Neural progenitor cell (in vitro differentiated cells): Measurements from ENCODE around the gene MAPK7. TPM values are rescaled to one million over a fixed set of nuclear protein-coding genes. Genes with fewer than 3 reads are reported as not detected.

Experiments
- DNase-seq: peaks from one replicate; pipeline ENCODE4 v3.0.0-alpha.2; 2016; ENCODE audit warnings: low spot score
- H2AFZ ChIP-seq: fragments of 200-600 bp; sonication (generic); replicated peaks from 2 replicates; pipeline ENCODE4 v1.6.1; 2016; ENCODE audit warnings: antibody characterized with exemption
- H3F3A ChIP-seq: fragments of 200-600 bp; sonication (generic); 2 replicates; pipeline ENCODE4 v1.6.1; 2016; ENCODE audit warnings: antibody characterized with exemption, low read depth
- H3K27ac ChIP-seq: fragments of 200-600 bp; sonication (generic); 2 replicates; pipeline ENCODE4 v1.5.1; 2016; ENCODE audit warnings: mild to moderate bottlenecking
- H3K27me3 ChIP-seq: fragments of 200-600 bp; sonication (generic); 2 replicates; pipeline ENCODE4 v1.6.1; 2016; ENCODE audit warnings: mild to moderate bottlenecking, moderate library complexity
- H3K36me3 ChIP-seq: fragments of 200-600 bp; sonication (generic); 2 replicates; pipeline ENCODE4 v1.5.1; 2016
- H3K4me1 ChIP-seq: fragments of 200-600 bp; sonication (generic); 2 replicates; pipeline ENCODE4 v1.6.1; 2016; ENCODE audit warnings: mixed run types
- H3K4me2 ChIP-seq: fragments of 200-600 bp; sonication (generic); 2 replicates; pipeline ENCODE4 v1.6.1; 2016
- H3K4me3 ChIP-seq: fragments of 200-600 bp; sonication (generic); 2 replicates; pipeline ENCODE4 v1.5.1; 2016
- H3K79me2 ChIP-seq: fragments of 200-600 bp; sonication (generic); 2 replicates; pipeline ENCODE4 v1.6.1; 2016; ENCODE audit warnings: low read depth
- H3K9ac ChIP-seq: fragments of 200-600 bp; sonication (generic); 2 replicates; pipeline ENCODE4 v1.6.1; 2016
- H3K9me3 ChIP-seq: fragments of 200-600 bp; sonication (generic); 2 replicates; pipeline ENCODE4 v1.5.1; 2016; ENCODE audit warnings: low read depth
- H4K20me1 ChIP-seq: fragments of 200-600 bp; sonication (generic); 2 replicates; pipeline ENCODE4 v1.6.1; 2016; ENCODE audit warnings: low read depth
- H3K27ac Mint-ChIP-seq: 3 replicates; pipeline ENCODE4 v1.8.0; 2021; ENCODE audit warnings: mixed read lengths
- H3K27me3 Mint-ChIP-seq: 2 replicates; pipeline ENCODE4 v1.8.0; 2022; ENCODE audit warnings: low read depth, mild to moderate bottlenecking, inconsistent platforms, moderate library complexity, mixed read lengths; ENCODE audit not compliant: insufficient read depth
- H3K36me3 Mint-ChIP-seq: 3 replicates; pipeline ENCODE4 v1.8.0; 2021; ENCODE audit warnings: mixed read lengths
- H3K4me1 Mint-ChIP-seq: 3 replicates; pipeline ENCODE4 v1.8.0; 2021; ENCODE audit warnings: mixed read lengths
- H3K4me3 Mint-ChIP-seq: 3 replicates; pipeline ENCODE4 v1.8.0; 2021; ENCODE audit warnings: mild to moderate bottlenecking, moderate library complexity, mixed read lengths
- H3K9me3 Mint-ChIP-seq: 3 replicates; pipeline ENCODE4 v1.8.0; 2020; ENCODE audit warnings: mixed read lengths
- EZH2 ChIP-seq: fragments of 200-600 bp; sonication (generic); IDR thresholded peaks from 2 replicates; pipeline ENCODE4 v1.6.1; 2017; ENCODE audit warnings: antibody characterized with exemption, mild to moderate bottlenecking, moderate library complexity
- EZH2phosphoT487 ChIP-seq: fragments of 200-600 bp; sonication (generic); IDR thresholded peaks from 2 replicates; pipeline ENCODE4 v1.6.1; 2017; ENCODE audit warnings: antibody characterized with exemption
- total RNA-seq: library from RNA; depleted of rRNA; stranded (reverse); fragments of >200 nt; gene quantifications from 2 replicates; pipeline ENCODE4 v1.2.3, GENCODE V29; 2015; ENCODE audit warnings: low replicate concordance
- TF ChIP-seq, protein P1 (sequence below): fragments of 200-600 bp; sonication (generic); IDR thresholded peaks from 2 replicates; pipeline ENCODE4 v1.5.1; 2017; ENCODE audit warnings: antibody characterized with exemption, mild to moderate bottlenecking

The MAPK7 gene
- total RNA-seq, 1 donor from 2014 or later, result 12.2 TPM

DNA sequence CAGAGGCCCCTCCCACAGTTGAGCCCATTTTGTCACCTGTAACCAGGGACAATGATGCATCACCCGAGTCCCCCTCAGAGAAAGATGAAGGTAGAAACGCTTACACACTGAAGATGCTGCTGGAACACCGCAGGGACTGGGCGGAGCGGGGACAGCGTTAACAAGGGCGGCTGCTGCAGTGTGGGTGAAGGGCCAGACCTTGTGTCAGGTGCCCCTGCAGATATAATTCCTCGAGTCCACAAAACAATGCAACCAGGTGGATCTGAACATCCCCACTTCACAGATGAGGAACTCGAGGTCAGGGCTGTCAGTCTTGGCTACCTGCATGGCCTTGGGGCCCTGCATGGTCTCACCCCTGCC is 6.3 kb upstream of the MAPK7 start:
- no peak overlapping the region for H3K4me2 ChIP-seq
- no peak overlapping the region for H2AFZ ChIP-seq
- H3K79me2 ChIP-seq, result peaks cover 20% of the 10 kb centered on the region
- Mint-ChIP-seq H3K27me3 (peaks cover 6% of the 10 kb centered on the region), H3K9me3 (no peaks in the 10 kb centered on the region), H3K27ac (peak overlapping the region; percentile 46), H3K4me3 (no peak overlapping the region), H3K36me3 (no peaks in the 10 kb centered on the region), H3K4me1 (peaks cover 6% of the 10 kb centered on the region)
- H3K4me1 ChIP-seq, result peaks cover 4% of the 10 kb centered on the region
- no peaks in the 10 kb centered on the region for H4K20me1 ChIP-seq
- H3K36me3 ChIP-seq, result no peaks in the 10 kb centered on the region
- TF ChIP-seq, protein P1, sequence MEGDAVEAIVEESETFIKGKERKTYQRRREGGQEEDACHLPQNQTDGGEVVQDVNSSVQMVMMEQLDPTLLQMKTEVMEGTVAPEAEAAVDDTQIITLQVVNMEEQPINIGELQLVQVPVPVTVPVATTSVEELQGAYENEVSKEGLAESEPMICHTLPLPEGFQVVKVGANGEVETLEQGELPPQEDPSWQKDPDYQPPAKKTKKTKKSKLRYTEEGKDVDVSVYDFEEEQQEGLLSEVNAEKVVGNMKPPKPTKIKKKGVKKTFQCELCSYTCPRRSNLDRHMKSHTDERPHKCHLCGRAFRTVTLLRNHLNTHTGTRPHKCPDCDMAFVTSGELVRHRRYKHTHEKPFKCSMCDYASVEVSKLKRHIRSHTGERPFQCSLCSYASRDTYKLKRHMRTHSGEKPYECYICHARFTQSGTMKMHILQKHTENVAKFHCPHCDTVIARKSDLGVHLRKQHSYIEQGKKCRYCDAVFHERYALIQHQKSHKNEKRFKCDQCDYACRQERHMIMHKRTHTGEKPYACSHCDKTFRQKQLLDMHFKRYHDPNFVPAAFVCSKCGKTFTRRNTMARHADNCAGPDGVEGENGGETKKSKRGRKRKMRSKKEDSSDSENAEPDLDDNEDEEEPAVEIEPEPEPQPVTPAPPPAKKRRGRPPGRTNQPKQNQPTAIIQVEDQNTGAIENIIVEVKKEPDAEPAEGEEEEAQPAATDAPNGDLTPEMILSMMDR, result no peak
- TF ChIP-seq EZH2, result no peak
- TF ChIP-seq EZH2phosphoT487, result no peak
- H3K9ac ChIP-seq, result no peak overlapping the region
- H3K9me3 ChIP-seq, result no peaks in the 10 kb centered on the region
- no peaks in the 10 kb centered on the region for H3K27me3 ChIP-seq
- DNase-seq, result no peak
- no peak overlapping the region for H3K27ac ChIP-seq
- peaks cover 12% of the 10 kb centered on the region for H3F3A ChIP-seq
- no peak overlapping the region for H3K4me3 ChIP-seq

DNA sequence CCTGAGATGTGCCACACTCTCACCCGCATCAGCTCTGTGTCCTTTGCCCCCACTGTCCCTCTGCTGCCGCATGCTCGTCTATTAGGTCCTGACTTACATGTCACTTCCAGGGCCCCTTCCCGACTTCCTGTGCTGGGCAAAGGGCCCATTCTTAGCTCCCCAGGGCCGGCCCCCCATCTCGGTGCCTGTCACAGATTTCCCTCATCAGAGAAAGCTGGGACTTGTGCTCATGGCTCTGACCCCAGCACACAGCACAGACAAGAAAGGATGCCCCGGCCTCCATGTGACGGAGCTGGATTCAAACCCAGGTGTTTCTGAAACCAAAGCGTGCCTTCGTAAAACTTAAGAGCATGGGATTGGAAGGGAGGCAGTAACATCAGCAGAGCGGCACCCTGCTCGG is 5.9 kb upstream of the MAPK7 start:
- H3K4me3 ChIP-seq, result no peak overlapping the region
- no peaks in the 10 kb centered on the region for H3K9me3 Mint-ChIP-seq
- no peaks in the 10 kb centered on the region for H3K9me3 ChIP-seq
- H3K27ac Mint-ChIP-seq, result peak overlapping the region; percentile 72
- no peak overlapping the region for H3K4me3 Mint-ChIP-seq
- H3K27me3 Mint-ChIP-seq, result peaks cover 6% of the 10 kb centered on the region
- no peak overlapping the region for H3K27ac ChIP-seq
- DNase-seq, result no peak
- H3K4me1 ChIP-seq, result peaks cover 4% of the 10 kb centered on the region
- H3K27me3 ChIP-seq, result no peaks in the 10 kb centered on the region
- H3K4me2 ChIP-seq, result no peak overlapping the region
- no peak for TF ChIP-seq EZH2phosphoT487
- TF ChIP-seq, protein P1, result no peak
- no peak overlapping the region for H2AFZ ChIP-seq
- no peaks in the 10 kb centered on the region for H4K20me1 ChIP-seq
- H3F3A ChIP-seq, result peaks cover 17% of the 10 kb centered on the region
- H3K36me3 ChIP-seq, result no peaks in the 10 kb centered on the region
- peaks cover 22% of the 10 kb centered on the region for H3K79me2 ChIP-seq
- peaks cover 8% of the 10 kb centered on the region for H3K4me1 Mint-ChIP-seq
- no peaks in the 10 kb centered on the region for H3K36me3 Mint-ChIP-seq
- no peak overlapping the region for H3K9ac ChIP-seq

DNA sequence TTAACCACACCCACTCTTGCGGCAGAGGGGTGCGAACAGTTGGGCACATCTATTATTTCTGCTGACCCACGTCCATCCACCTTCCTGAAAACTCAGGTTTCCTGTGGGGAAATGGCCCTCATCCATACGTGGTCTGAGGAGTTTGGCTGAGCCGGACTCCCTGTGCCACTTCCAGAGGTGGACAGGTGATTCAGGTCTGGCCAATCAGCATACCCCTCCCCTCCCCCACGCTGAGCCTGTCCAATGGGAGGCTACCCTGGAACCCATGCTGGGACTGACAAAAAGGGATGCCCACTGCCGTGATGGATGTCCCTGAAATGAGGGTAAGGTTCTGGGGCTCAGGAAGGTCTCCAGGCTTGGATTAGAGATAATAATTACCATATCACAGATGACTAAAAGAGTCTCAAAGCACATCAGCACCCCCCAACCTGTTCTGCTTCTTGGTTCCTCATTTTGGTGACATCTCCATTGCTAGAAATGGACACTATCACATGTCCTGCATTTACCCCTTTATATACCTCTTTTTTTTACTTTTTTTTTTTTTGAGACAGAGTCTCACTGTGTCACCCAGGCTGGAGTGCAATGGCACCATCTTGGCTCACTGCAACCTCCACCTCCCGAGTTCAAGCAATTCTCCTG is 5.3 kb upstream of the MAPK7 start:
- Histone ChIP-seq H2AFZ (no peak overlapping the region), H3K4me2 (peak overlapping the region; percentile 13), H3K4me3 (no peak overlapping the region), H3K27me3 (no peaks in the 10 kb centered on the region), H3K4me1 (peaks cover 4% of the 10 kb centered on the region), H3K36me3 (no peaks in the 10 kb centered on the region), H3K79me2 (peaks cover 22% of the 10 kb centered on the region), H3F3A (peaks cover 22% of the 10 kb centered on the region), H3K9ac (no peak overlapping the region), H3K27ac (no peak overlapping the region), H3K9me3 (no peaks in the 10 kb centered on the region), H4K20me1 (no peaks in the 10 kb centered on the region)
- no peak for DNase-seq
- TF ChIP-seq EZH2, result no peak
- TF ChIP-seq EZH2phosphoT487, result no peak
- TF ChIP-seq, protein P1, result no peak
- Mint-ChIP-seq H3K9me3 (no peaks in the 10 kb centered on the region), H3K4me3 (no peak overlapping the region), H3K27ac (peak overlapping the region; percentile 72), H3K36me3 (no peaks in the 10 kb centered on the region), H3K27me3 (peaks cover 6% of the 10 kb centered on the region), H3K4me1 (peaks cover 8% of the 10 kb centered on the region)
